ENCODE results near the gene ITSN1. TPM values are rescaled to one million over a fixed set of nuclear protein-coding genes. Genes with fewer than 3 reads are reported as not detected.
"Not testable (repeated sequence)": the region's sequence is repeated elsewhere in the genome, so short reads cannot be mapped to it uniquely, and the experiment has no call there.

ITSN1 gene
- total RNA-seq, result 10 to 100 TPM; 33.0 to 50.5 (median 45.9) TPM

- Histone ChIP-seq H3K36me3 (no peaks in the 10 kb centered on the region), H3K4me1 (peaks cover 0 to 49% (median 16%) of the 10 kb centered on the region in 3 donors), H3K4me3 (peak within 1 kb of the TSS; percentile 82 to 99), H3K27me3 (no peaks in the 10 kb centered on the region), H3K27ac (peak within 1 kb of the TSS; percentile 86 to 98 (median 94)), H3K9me3 (no peaks in the 10 kb centered on the region)
- 0% methylated on average over 10 to 24 of the region's 71 CpGs for WGBS, 2 donors (ENCODE audit: low coverage in 1 of 2)
- peak; percentile 81 to 82 for TF ChIP-seq POLR2A (IDR thresholded peaks at IDR 0.05)
- TF ChIP-seq POLR2AphosphoS5 (IDR thresholded peaks at IDR 0.05), result peak; percentile 91
- no peak for TF ChIP-seq EP300 (IDR thresholded peaks at IDR 0.05)
- TF ChIP-seq CTCF (IDR thresholded peaks at IDR 0.05), result peak in 1 of 4 experiments; percentile 23
- peak; percentile 95 for ATAC-seq
These were observed at the start of gene ITSN1 for GRCh38 chr21:33642027-33642895. Gene ITSN1 (plus strand): TSS chr21:33642501. CDS start chr21:33718829, 76,328 bp downstream.

GRCh38 chr21:33598051-33598450, 44.2 kb upstream of the ITSN1 start:
- H3K4me1 ChIP-seq, result no peaks in the 10 kb centered on the region
- no peak overlapping the region for H3K27ac ChIP-seq
- ATAC-seq, result no peak
- 52 to 71% methylated on average over 1 of the region's 1 CpG for WGBS, 2 donors (ENCODE audit: low coverage in 1 of 2)
- no peaks in the 10 kb centered on the region for H3K9me3 ChIP-seq
- H3K36me3 ChIP-seq, result peaks cover 13 to 96% of the 10 kb centered on the region in 2 donors
- no peak for TF ChIP-seq POLR2AphosphoS5 (IDR thresholded peaks at IDR 0.05)
- H3K4me3 ChIP-seq, result no peak overlapping the region
- H3K27me3 ChIP-seq, result no peaks in the 10 kb centered on the region

GRCh38 chr21:33608559-33608958, 33.7 kb upstream of the ITSN1 start:
- no peak for ATAC-seq
- no peaks in the 10 kb centered on the region for H3K9me3 ChIP-seq
- H3K36me3 ChIP-seq, result peaks cover 0 to 82% of the 10 kb centered on the region in 2 donors
- H3K27ac ChIP-seq, result no peak overlapping the region
- H3K4me1 ChIP-seq, result no peaks in the 10 kb centered on the region
- TF ChIP-seq CTCF (IDR thresholded peaks at IDR 0.05), result no peak
- TF ChIP-seq POLR2A (IDR thresholded peaks at IDR 0.05), result no peak
- TF ChIP-seq EP300 (IDR thresholded peaks at IDR 0.05), result no peak
- peak; percentile 62 for TF ChIP-seq POLR2AphosphoS5 (IDR thresholded peaks at IDR 0.05)
- no peak overlapping the region for H3K4me3 ChIP-seq
- WGBS, 2 donors (ENCODE audit: low coverage in 1 of 2), result 14 to 20% methylated on average over 1 of the region's 1 CpG
- no peaks in the 10 kb centered on the region for H3K27me3 ChIP-seq

- Histone ChIP-seq H3K36me3 (peaks cover 0 to 93% of the 10 kb centered on the region in 2 donors), H3K27ac (no peak overlapping the region), H3K4me1 (no peaks in the 10 kb centered on the region), H3K9me3 (no peaks in the 10 kb centered on the region), H3K27me3 (no peaks in the 10 kb centered on the region), H3K4me3 (no peak overlapping the region)
- WGBS, 2 donors (ENCODE audit: low coverage in 1 of 2), result 88 to 90% methylated on average over 4 to 5 of the region's 7 CpGs
- TF ChIP-seq EP300 (IDR thresholded peaks at IDR 0.05) (no peak), POLR2A (IDR thresholded peaks at IDR 0.05) (no peak), CTCF (IDR thresholded peaks at IDR 0.05) (no peak), POLR2AphosphoS5 (IDR thresholded peaks at IDR 0.05) (no peak)
- no peak for ATAC-seq
These were observed 31.1 kb upstream of the ITSN1 start for GRCh38 chr21:33611006-33611744.

GRCh38 chr21:33617565-33617964, 24.7 kb upstream of the ITSN1 start:
- peaks cover 0 to 98% of the 10 kb centered on the region in 2 donors for H3K36me3 ChIP-seq
- 80 to 100% methylated on average over 1 to 5 of the region's 11 CpGs for WGBS, 2 donors (ENCODE audit: low coverage in 1 of 2)
- ATAC-seq, result not testable (repeated sequence)

More at GRCh38 chr21:33617565-33617964, 24.7 kb upstream of the ITSN1 start:
- H3K4me3 ChIP-seq, H3K27me3 ChIP-seq, H3K4me1 ChIP-seq, H3K27ac ChIP-seq, H3K9me3 ChIP-seq: not testable (repeated sequence)
